Neural progenitor cell (in vitro differentiated cells): ENCODE results near the gene NPSR1. TPM values are rescaled to one million over a fixed set of nuclear protein-coding genes. Genes with fewer than 3 reads are reported as not detected.

ENCODE experiments used
- DNase-seq: peaks from one replicate; pipeline ENCODE4 v3.0.0-alpha.2; 2016; ENCODE audit warnings: low spot score
- H2AFZ ChIP-seq: fragments of 200-600 bp; sonication (generic); replicated peaks from 2 replicates; pipeline ENCODE4 v1.6.1; 2016; ENCODE audit warnings: antibody characterized with exemption
- H3F3A ChIP-seq: fragments of 200-600 bp; sonication (generic); 2 replicates; pipeline ENCODE4 v1.6.1; 2016; ENCODE audit warnings: antibody characterized with exemption, low read depth
- H3K27ac ChIP-seq: fragments of 200-600 bp; sonication (generic); 2 replicates; pipeline ENCODE4 v1.5.1; 2016; ENCODE audit warnings: mild to moderate bottlenecking
- H3K27me3 ChIP-seq: fragments of 200-600 bp; sonication (generic); 2 replicates; pipeline ENCODE4 v1.6.1; 2016; ENCODE audit warnings: mild to moderate bottlenecking, moderate library complexity
- H3K36me3 ChIP-seq: fragments of 200-600 bp; sonication (generic); 2 replicates; pipeline ENCODE4 v1.5.1; 2016
- H3K4me1 ChIP-seq: fragments of 200-600 bp; sonication (generic); 2 replicates; pipeline ENCODE4 v1.6.1; 2016; ENCODE audit warnings: mixed run types
- H3K4me2 ChIP-seq: fragments of 200-600 bp; sonication (generic); 2 replicates; pipeline ENCODE4 v1.6.1; 2016
- H3K4me3 ChIP-seq: fragments of 200-600 bp; sonication (generic); 2 replicates; pipeline ENCODE4 v1.5.1; 2016
- H3K79me2 ChIP-seq: fragments of 200-600 bp; sonication (generic); 2 replicates; pipeline ENCODE4 v1.6.1; 2016; ENCODE audit warnings: low read depth
- H3K9ac ChIP-seq: fragments of 200-600 bp; sonication (generic); 2 replicates; pipeline ENCODE4 v1.6.1; 2016
- H3K9me3 ChIP-seq: fragments of 200-600 bp; sonication (generic); 2 replicates; pipeline ENCODE4 v1.5.1; 2016; ENCODE audit warnings: low read depth
- H4K20me1 ChIP-seq: fragments of 200-600 bp; sonication (generic); 2 replicates; pipeline ENCODE4 v1.6.1; 2016; ENCODE audit warnings: low read depth
- H3K27ac Mint-ChIP-seq: 3 replicates; pipeline ENCODE4 v1.8.0; 2021; ENCODE audit warnings: mixed read lengths
- H3K27me3 Mint-ChIP-seq: 2 replicates; pipeline ENCODE4 v1.8.0; 2022; ENCODE audit warnings: low read depth, mild to moderate bottlenecking, inconsistent platforms, moderate library complexity, mixed read lengths; ENCODE audit not compliant: insufficient read depth
- H3K36me3 Mint-ChIP-seq: 3 replicates; pipeline ENCODE4 v1.8.0; 2021; ENCODE audit warnings: mixed read lengths
- H3K4me1 Mint-ChIP-seq: 3 replicates; pipeline ENCODE4 v1.8.0; 2021; ENCODE audit warnings: mixed read lengths
- H3K4me3 Mint-ChIP-seq: 3 replicates; pipeline ENCODE4 v1.8.0; 2021; ENCODE audit warnings: mild to moderate bottlenecking, moderate library complexity, mixed read lengths
- H3K9me3 Mint-ChIP-seq: 3 replicates; pipeline ENCODE4 v1.8.0; 2020; ENCODE audit warnings: mixed read lengths
- EZH2 ChIP-seq: fragments of 200-600 bp; sonication (generic); IDR thresholded peaks from 2 replicates; pipeline ENCODE4 v1.6.1; 2017; ENCODE audit warnings: antibody characterized with exemption, mild to moderate bottlenecking, moderate library complexity
- EZH2phosphoT487 ChIP-seq: fragments of 200-600 bp; sonication (generic); IDR thresholded peaks from 2 replicates; pipeline ENCODE4 v1.6.1; 2017; ENCODE audit warnings: antibody characterized with exemption
- total RNA-seq: library from RNA; depleted of rRNA; stranded (reverse); fragments of >200 nt; gene quantifications from 2 replicates; pipeline ENCODE4 v1.2.3, GENCODE V29; 2015; ENCODE audit warnings: low replicate concordance
- TF ChIP-seq, protein P1 (sequence below): fragments of 200-600 bp; sonication (generic); IDR thresholded peaks from 2 replicates; pipeline ENCODE4 v1.5.1; 2017; ENCODE audit warnings: antibody characterized with exemption, mild to moderate bottlenecking

NPSR1 gene
- total RNA-seq, 1 donor from 2014 or later = not detected

DNA sequence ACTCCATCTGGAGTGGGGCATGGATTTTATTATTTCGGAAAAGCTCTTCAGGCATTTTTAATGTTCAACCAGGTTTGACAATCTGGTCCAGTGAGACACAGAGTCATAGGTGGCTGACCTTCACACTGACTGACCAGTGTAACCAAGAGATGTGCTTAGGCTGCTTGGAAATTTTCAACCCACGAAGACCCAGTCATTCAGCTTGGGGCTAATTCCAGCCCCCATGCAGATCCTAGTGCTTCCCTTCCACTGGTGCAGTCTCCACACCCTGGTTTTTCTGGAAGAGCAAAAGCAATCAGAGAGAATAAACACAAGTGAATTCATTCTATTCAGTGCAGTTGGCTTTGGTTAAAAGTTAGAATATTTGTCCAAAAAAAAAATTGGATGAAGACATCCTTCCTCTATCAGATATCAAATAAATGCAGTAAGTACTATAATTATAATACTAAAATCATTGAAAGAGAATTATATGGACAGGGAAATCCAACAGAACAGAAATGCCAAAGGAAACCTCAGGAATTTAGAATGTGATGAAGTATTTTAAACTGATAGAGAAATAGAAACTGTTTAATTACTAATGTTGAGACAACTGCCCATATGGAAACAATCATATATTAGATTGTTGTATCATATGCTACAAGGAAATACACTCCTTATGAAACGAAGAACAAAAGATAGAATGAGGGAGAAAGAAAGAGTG is 178.0 kb downstream of the NPSR1 start:
- Histone ChIP-seq H3K4me2 (no peak overlapping the region), H3K79me2 (no peaks in the 10 kb centered on the region), H3K9ac (no peak overlapping the region), H3K9me3 (no peaks in the 10 kb centered on the region), H3K27me3 (no peaks in the 10 kb centered on the region), H3F3A (peaks cover 8% of the 10 kb centered on the region), H3K4me3 (no peak overlapping the region), H3K36me3 (no peaks in the 10 kb centered on the region), H3K4me1 (peaks cover 11% of the 10 kb centered on the region), H4K20me1 (no peaks in the 10 kb centered on the region), H3K27ac (no peak overlapping the region), H2AFZ (no peak overlapping the region)
- H3K4me1 Mint-ChIP-seq = peaks cover 31% of the 10 kb centered on the region
- DNase-seq = no peak
- H3K27ac Mint-ChIP-seq = no peak overlapping the region
- H3K27me3 Mint-ChIP-seq = peaks cover 4% of the 10 kb centered on the region
- peaks cover 5% of the 10 kb centered on the region for H3K9me3 Mint-ChIP-seq
- no peak overlapping the region for H3K4me3 Mint-ChIP-seq
- TF ChIP-seq EZH2phosphoT487 (no peak), EZH2 (no peak)
- H3K36me3 Mint-ChIP-seq = no peaks in the 10 kb centered on the region

DNA sequence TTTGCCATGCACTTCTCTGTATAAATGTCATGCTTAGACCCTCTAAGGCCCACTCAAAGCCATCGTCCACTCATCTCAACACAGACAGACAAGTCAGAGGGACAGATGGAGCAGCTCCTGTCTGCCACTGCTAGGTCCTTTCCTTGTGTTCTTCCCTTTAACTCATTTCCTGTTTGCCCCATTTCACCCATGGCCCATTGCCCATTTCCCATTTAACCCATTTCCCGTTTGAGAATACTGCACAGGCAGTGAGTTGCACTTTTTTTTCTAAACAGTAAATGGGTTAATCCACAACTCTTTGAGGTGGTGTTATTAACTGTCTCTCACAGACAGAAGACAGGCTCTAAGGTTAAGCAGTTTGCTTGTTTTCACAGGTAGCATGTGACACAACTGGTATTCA is 179.3 kb downstream of the NPSR1 start:
- Histone ChIP-seq H3K4me1 (peaks cover 21% of the 10 kb centered on the region), H3K79me2 (no peaks in the 10 kb centered on the region), H3K4me3 (no peak overlapping the region), H3K27me3 (no peaks in the 10 kb centered on the region), H4K20me1 (no peaks in the 10 kb centered on the region), H3K9me3 (no peaks in the 10 kb centered on the region), H3K9ac (no peak overlapping the region), H3K36me3 (no peaks in the 10 kb centered on the region), H2AFZ (no peak overlapping the region), H3K4me2 (no peak overlapping the region), H3F3A (peaks cover 20% of the 10 kb centered on the region), H3K27ac (no peak overlapping the region)
- H3K27me3 Mint-ChIP-seq = peaks cover 4% of the 10 kb centered on the region
- TF ChIP-seq EZH2phosphoT487 (no peak), EZH2 (no peak)
- TF ChIP-seq, protein P1, sequence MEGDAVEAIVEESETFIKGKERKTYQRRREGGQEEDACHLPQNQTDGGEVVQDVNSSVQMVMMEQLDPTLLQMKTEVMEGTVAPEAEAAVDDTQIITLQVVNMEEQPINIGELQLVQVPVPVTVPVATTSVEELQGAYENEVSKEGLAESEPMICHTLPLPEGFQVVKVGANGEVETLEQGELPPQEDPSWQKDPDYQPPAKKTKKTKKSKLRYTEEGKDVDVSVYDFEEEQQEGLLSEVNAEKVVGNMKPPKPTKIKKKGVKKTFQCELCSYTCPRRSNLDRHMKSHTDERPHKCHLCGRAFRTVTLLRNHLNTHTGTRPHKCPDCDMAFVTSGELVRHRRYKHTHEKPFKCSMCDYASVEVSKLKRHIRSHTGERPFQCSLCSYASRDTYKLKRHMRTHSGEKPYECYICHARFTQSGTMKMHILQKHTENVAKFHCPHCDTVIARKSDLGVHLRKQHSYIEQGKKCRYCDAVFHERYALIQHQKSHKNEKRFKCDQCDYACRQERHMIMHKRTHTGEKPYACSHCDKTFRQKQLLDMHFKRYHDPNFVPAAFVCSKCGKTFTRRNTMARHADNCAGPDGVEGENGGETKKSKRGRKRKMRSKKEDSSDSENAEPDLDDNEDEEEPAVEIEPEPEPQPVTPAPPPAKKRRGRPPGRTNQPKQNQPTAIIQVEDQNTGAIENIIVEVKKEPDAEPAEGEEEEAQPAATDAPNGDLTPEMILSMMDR = no peak
- DNase-seq = no peak
- peaks cover 5% of the 10 kb centered on the region for H3K9me3 Mint-ChIP-seq
- no peak overlapping the region for H3K4me3 Mint-ChIP-seq
- H3K4me1 Mint-ChIP-seq = peaks cover 38% of the 10 kb centered on the region
- H3K36me3 Mint-ChIP-seq = no peaks in the 10 kb centered on the region
- H3K27ac Mint-ChIP-seq = no peak overlapping the region

DNA sequence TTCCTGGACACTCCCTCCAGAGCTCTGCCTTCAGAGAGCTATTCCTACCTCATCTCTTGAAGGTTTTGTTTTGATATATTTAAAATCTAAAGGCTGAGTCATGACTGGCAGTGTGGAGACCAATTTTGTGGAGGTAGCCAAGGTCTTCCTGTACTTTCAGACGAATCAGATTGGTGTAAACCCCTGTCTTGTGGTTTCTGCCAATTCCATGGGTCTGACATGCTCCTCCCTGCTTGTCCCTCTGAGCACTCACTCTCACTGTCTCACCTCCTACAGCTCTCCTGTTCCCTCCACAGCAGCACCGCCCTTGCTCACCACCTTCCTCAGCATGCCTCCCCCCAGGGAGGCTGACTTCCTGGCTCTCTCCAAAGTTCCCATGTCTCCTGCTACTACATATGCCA is 179.8 kb downstream of the NPSR1 start:
- H3K4me3 Mint-ChIP-seq = no peak overlapping the region
- Histone ChIP-seq H2AFZ (no peak overlapping the region), H3K79me2 (no peaks in the 10 kb centered on the region)

More for the DNA sequence above, 179.8 kb downstream of the NPSR1 start:
- no peaks in the 10 kb centered on the region for H4K20me1 ChIP-seq
- peaks cover 24% of the 10 kb centered on the region for H3K4me1 ChIP-seq
- H3K27ac ChIP-seq = no peak overlapping the region
- no peak for DNase-seq
- peaks cover 5% of the 10 kb centered on the region for H3K9me3 Mint-ChIP-seq
- H3K4me2 ChIP-seq = no peak overlapping the region
- no peak overlapping the region for H3K9ac ChIP-seq
- H3K4me1 Mint-ChIP-seq = peaks cover 42% of the 10 kb centered on the region
- H3K36me3 Mint-ChIP-seq = no peaks in the 10 kb centered on the region
- no peaks in the 10 kb centered on the region for H3K9me3 ChIP-seq
- H3K27me3 ChIP-seq = no peaks in the 10 kb centered on the region
- H3K27ac Mint-ChIP-seq = no peak overlapping the region
- peaks cover 4% of the 10 kb centered on the region for H3K27me3 Mint-ChIP-seq
- H3K4me3 ChIP-seq = no peak overlapping the region
- TF ChIP-seq, protein P1 = no peak
- TF ChIP-seq EZH2 (no peak), EZH2phosphoT487 (no peak)
- peaks cover 23% of the 10 kb centered on the region for H3F3A ChIP-seq
- no peaks in the 10 kb centered on the region for H3K36me3 ChIP-seq
